HG03469 (cell line): ENCODE results near the gene OTUD3.

Source experiments
- ATAC-seq: cut with Tn5 transposase; IDR thresholded peaks from one replicate; pipeline ENCODE4 v1.9.1; 2021; ENCODE audit warnings: mild to moderate bottlenecking, moderate library complexity, moderate number of reproducible peaks; ENCODE audit not compliant: unreplicated experiment

OTUD3 gene

DNA sequence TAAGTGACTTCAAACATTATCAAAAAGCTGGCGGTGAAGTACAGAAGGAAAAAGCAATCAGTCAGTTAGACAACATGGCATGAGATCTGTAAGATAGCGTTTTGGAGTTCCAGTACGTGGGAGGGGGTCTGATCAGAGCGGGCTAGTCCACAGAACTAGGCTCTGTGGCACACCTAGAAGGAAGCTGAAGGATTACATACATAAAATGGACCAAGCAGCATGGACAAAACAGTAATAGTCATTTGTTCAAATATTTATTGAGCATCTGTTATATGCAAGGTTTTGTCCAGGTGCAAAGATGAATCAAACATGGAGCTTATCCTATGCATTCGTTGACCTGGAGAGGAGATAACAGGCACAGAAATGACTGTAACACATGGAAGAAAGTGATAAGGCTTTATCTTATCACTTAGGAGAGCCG, 64.1 kb downstream of the OTUD3 start:
- ATAC-seq: no peak

DNA sequence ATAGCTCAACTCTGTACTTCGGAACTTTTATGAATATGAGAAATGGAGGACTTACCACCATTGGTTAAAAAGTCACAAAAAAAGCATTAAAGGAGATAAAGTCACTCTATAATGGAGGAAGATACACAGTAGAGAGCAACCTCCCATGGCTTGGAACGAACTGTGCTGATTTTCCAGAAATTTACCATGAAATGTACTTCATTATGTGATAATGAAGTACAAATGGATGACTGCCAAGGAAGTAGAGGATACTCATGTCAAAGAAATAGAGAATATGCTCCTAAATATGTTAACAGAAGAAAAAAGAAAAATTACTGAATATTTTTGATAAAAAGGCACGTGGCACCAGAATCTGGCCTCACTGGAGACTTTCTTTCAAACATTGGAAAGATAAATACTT, 64.8 kb downstream of the OTUD3 start:
- ATAC-seq: no peak

DNA sequence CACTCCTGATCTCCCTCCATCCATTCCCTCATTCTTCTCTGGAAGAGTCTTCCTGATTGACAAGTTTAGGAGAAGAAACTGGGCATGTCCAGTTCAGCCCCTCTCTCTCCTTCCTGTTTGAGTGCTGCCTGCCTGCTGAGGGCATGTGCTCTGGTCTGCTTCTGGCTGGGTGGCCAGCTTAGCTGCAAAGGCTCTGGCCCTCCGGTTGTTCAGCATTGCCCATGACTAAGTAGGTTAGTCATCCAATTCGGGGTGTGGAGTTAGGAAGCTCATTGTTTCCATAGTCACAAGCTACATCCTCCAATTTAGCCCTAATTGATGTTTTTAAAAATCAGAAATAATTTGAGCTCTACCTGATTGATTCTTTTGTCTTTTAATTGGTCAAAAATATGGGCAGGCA, 66.8 kb downstream of the OTUD3 start:
- no peak for ATAC-seq

DNA sequence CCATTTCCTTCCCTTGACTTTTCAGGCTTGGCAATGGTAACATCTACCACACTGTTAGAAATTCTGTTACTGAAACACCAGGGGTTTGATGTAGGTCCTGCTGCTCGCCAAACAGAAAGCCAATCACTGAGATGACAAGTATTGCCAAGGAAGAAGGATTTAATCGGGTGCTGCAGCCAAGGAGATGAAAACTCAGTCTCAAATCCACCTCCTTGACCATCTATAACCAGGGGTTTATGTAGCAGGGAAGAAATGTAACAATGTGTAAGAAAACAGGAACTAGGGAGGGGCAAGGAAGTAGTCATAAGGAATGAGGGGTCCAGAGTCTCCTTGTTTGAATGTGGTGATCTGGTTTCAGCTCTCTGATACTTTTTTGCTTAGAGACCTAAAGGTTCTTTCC, 71.9 kb downstream of the OTUD3 start:
- no peak for ATAC-seq

DNA sequence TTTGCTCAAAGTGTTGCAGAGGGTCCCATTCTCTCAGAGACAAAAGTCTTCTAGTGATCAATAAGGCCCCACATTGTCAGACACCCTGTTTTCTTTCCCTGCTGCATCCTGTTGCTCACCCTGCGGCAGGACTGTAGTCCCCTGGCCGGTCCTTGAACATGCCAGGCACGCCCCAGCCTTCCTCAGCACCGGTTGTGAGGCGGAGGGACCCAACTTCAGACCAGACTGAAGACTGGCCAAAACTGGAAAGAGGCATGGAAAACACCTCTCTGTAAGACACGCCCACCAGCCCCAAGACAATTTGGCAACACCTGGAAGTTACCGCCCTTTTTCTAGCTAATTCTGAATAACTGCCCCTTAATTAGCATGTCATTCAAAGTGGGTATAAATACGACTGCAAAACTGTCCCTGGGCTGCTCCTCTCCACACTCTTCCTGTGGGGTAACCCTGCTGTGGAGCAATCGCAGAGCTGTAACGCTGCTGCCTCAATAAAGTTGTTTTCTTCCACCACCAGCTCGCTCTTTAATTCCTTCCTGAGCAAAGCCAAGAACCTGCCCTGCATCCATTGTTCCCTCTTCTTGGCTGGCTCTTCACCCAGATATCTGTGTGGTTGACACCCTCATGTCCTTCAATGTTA, 73.5 kb downstream of the OTUD3 start:
- no peak for ATAC-seq

DNA sequence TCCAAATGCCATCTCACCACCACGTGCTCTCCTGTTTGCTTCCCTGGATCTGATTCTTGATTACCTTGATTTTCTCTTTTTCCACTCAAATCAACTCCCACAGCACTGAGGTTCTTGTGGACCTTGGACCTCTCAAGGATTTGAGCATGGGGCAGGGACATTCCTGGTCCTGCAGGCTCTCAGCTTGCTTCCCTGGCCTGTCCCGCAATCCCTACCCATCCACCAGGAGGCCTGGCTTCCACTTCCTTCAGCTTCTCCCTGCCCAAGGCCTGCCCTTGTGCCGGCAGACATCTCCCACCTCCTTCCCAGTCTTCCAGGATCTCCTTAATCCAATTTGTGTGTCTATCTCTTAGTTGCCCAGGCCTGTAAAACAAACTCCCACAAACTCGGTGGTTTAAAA, 75.6 kb downstream of the OTUD3 start:
- ATAC-seq: no peak

DNA sequence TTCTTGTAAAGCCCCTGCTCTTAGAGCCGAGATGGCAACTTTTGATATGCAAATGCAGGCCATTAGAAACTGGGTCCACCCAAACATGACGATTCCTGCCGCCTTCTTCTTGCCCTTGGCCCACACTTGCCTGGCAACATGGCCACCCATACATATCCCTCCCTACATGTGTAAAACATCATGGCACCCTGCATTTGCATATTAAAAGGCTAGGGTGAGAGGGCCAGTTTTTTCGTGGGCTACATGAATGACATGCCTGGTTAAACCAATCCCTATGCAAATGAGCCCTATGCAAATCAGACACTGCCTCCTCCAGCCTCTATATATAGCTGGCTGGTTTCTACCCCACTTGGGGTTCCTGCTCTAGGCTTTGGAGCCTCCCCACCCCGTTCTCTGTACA, 78.4 kb downstream of the OTUD3 start:
- ATAC-seq: no peak
